GM18508 (cell line): ENCODE data around the gene BCL11B.

Source experiments
- ATAC-seq: cut with Tn5 transposase; IDR thresholded peaks from one replicate; pipeline ENCODE4 v1.9.1; 2021; ENCODE audit warnings: moderate number of reproducible peaks; ENCODE audit not compliant: insufficient read depth, unreplicated experiment

The BCL11B gene

DNA sequence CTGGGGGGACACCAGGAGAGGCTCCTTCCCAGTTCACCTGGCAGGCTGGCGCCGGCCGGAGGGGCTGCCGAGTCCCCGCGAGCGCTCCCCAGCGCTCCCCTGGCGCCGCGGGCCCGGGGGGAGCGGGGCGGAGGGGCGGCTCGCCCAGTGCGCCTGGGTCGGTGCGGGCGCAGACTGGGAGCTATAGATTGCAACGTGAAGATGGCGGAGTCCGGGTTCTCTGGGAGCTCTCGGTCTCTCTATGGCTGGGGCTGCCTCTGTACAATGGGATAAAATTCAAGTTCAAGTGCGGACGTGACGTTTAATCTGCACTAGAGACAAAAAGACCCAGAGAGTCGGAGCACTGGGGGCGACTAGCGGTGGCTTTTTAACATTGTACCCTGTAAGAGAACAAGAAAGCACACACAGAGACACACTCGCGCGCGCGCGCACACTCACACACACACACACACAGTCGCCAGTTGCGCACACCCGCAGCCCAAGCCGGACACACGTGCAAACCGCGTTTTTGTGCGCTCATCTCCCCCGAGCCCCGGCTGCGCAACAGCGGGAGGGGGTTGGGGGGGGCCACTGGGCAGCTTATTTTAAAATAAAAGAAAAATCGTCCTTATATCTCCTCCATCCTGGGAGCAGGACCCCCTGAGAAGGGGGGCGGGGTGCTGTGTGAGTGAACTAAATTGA, at the start of gene BCL11B:
BCL11B (minus strand) TSS at position 247 of the 681 bp plus-strand sequence. CDS start 979 bp downstream, outside the sequence.
- ATAC-seq, result no peak

DNA sequence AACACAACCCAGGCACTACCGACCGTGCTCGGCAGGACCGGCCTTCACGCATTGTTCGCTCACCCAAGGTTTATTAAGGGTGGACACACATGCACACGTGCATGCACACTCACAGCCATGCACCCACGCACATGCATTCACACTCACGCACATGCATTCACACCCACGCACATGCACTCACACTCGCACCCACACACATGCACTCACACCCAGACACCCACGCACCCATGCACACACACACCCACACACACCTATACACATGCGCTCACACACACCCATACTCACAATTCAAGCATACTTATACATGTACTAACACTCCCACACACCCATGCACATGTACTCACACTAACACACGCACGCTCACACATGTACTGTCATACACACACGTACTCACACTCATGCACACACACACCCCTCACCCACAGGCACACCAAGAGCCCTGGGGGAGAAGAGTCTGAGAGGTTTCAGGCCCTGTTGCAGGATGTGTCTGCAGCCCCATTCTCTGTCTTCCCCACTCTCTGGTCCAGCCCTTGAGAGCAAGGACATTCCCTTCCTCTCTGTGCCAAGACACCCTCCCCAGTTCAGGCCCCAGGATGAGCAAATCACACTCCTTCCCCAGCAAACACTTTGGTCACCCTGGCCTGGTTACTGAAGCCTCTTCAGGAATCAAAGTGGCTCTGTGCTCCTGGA, 49.4 kb upstream of the BCL11B start:
- ATAC-seq, result no peak

DNA sequence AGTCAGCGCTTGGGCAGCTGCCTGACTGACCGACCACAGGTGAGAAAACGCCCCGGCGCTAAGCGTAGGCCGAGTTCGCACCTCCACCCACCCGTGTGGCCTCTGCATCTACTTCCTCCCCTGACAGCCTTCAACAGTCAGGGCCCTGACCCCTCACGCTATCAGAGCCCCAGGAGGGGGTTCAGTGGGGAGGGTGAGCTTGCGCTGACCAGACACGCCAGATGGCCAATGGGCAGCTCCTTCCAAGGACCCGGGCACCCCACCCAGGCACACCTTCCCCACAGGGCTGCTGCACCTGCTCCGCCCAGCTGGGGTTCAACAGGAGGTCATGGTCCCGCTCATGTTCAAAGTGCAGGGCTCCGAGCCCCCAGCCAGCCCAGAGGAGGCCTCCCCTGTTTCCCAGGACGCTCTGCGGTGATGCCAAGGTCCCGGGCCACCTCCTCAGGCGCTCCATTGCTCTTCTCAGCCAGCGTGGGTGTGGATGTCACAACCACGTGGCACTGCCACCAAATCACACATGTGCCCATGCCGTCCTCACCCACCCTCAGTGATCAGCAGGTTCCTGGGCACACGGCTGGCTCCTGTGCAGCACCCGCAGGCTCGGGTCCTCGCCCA, 48.7 kb upstream of the BCL11B start:
- no peak for ATAC-seq

DNA sequence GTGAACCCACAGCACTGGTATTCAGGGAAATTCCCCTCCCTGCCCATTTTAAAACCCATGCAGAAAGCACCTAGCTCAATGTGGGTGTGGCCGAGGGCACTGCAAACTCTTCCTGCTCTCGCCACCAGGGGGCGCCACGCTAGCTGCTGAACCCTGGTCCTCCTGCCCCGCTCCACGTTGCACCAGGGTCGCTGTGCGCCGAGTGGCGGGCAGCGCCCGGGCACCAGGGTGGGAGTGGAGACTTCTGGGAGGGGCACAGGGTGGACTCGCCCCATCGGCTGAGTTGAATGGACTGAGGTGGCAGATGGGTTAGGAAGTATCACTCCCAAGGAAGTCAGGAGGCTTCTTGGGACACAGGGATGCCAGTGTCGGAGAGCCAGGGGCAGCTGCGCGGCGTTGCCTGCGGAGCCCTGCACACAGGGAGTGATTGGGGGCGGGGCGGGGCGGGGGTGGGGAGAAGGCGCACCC, 48.1 kb upstream of the BCL11B start:
- ATAC-seq, result peak; percentile 79

DNA sequence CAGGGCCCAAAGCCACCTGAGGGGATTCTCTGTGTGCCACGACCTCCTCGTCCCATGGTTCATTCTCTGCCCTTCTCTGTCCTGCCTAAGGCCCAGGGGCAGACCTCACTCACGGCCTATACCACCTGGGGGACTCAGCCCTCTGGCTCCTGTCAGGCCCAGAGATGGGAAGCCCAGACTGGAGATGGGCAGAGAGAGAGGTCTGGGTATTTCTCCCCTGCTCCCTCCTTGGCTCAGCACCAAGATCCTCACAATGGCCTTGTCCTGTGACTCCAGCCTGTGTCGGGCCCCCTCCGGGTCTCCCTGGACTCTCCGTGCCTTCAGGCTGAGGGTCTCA, 46.9 kb upstream of the BCL11B start:
- ATAC-seq, result no peak

DNA sequence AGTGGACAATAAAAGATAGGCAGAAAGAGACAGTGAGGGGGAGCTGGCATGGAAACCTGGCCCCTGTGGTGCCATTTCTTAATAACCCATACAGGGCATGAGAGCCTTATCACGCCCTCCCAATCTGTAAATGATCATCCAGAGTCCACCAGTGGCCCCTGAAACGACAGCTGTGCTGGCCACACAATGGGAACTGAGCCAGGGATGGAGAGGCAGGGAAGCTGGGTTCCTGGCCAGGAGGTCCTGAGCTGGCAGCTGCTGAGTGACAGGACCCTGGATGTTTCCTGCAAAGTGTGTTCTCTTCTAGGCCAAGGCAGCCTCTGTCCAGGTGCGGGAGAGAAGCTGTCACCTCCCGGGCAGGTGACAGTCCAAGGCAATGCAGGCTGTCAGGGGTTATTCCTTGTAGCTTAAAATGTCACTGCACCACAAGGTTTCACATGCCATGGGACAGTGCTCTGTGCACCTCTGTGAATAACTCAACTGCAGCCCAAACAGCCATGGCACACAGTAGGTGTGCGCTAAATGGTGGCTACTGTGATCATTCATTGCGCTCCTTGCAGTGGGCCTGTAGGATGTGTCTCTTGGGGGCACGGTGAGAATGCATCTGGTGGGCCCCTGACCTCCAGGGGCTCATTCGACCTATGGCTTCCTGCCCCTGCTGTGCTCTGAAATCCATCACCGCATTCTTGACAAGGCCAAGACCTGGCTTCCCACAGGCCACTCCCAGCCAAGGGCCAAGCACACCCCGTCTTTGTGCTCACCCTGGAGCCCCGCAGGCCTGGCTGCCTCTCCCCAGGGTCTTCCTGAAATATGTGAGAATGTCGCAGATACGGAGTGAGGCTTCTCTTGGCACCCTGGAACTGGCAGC, 46.3 kb upstream of the BCL11B start:
- no peak for ATAC-seq

DNA sequence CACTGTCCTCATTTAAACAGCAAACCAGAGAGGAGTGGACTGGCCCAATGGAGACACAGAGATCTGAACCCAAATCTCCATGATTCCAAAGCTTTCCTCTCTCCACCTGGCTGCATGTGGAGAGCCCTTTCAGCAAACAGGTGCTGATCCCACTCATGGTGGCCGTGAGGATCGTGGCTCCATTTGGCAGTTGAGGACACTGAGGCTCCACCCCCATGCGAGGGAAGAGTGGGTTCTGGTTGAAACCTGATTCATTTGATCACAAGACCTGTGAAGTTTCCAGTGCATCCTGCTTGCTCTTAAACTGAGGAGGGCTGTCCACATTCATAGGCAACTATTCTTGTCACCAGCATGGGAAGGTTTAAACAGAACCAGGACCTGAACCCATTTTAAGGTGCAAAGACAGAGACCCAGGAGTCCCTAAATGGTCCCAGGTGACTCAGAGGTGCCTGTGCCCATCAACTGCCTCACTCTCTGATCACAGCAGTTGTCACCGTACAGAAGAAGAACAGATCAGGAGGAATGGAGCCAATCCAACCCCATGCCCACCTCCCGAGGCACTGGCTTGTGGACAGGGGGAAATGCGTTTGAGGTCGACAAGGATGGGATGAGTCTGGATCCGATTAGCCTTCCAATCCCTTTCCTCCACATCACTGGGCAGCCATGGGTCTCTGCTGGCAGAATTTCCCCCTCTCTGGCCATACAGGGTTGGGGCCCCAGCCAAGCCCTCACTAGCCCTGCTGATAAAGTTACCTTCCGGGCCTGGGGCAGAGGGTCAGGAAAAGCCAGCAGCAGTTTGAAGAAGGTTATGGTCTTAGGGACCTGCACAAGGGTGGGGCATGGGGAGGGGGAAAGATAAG, 45.5 kb upstream of the BCL11B start:
- ATAC-seq, result no peak

DNA sequence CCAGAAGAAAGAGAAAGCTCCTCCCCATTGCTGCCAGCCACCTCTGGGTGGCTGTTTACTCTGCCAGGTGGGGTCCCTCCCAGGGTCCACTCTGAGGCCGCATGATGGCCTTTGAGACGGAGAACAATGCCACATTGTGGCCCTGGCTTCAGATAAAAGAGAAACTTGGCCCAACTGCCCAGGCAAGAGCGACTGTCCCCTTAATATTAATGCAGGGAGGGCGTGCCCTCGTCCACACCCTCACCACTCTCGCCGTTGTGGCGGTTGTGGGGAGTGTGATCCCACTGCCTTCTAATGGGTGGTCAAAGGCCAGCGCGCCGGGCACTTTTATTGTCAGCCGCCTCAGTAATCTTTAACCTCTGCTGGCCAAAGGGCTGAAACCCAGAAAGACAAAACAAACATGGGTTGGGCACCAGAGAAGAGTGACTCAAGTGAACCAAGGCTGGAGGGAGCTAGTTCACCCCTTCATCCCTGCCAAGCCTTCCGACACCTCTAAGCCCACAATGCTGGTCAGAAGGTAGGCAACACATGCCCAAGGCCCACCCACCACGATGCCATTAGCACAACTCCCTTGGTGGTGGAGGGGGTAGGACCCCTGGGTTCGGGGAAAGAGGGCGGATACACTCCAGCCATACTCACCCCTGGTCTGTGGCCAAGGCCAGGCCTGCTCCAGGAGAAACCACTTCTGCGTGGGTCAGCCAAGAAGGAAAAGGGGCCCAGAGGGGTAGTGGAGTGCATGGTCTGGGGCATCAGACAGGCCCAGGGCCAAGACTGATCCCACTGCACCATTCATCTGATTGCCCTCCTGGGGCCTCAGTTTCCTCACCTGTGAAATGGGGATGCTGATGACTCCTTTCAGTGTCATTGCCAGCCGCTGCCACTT, 44.5 kb upstream of the BCL11B start:
- no peak for ATAC-seq

DNA sequence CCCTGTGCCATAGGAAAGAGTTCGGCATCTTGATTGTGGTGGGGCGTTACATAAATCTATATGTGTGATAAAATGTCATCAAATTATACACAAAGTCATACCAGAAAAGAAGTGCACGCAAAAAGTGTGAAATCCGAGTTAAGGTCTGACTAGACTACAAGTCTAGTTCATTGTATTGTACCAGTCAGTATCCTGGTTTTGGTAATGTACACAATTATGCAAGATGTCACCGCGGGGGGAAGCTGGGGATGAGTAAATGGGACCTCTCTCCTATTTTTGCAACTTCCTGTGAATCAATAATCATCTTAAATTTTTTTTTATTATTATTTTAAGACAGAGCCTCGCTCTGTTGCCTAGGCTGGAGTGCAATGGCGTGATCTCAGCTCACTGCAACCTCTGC, 43.2 kb upstream of the BCL11B start:
- ATAC-seq, result no peak

DNA sequence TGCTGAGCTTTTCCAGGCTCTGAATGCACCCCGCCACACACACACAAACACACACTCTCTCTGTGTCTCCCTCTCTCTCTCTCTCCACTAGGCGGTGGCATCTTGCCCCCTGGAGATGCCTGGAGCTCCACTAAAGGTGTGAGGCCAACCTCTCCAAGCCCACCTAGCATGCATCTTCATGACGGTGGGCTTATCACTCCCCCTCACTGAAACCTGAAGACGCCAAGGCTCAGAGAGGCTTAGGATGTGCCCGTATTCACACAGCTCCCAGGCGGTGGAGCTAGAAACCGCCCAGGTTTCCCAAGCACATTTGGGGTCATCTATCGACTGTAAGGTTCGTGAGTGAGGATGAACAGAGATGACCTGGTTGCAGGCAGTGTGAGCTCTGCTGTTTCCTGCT, 42.6 kb upstream of the BCL11B start:
- no peak for ATAC-seq

DNA sequence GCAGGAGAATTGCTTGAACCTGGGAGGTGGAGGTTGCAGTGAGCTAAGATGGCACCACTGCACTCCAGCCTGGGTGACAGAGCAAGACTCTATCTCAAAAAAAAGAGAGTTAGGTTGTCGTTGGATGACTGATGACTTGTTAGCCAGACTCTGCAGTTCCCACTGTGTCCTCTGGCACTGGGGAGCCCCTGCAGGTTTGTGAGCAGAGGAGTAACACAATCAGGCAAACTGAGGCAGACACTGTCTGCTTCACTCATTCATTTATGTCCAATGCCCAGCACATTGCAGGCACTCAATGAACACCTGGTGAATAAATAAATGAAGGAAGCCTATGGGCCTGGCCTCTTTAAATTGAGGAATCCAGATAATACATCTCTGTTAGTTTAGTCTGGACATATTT, 41.2 kb upstream of the BCL11B start:
- no peak for ATAC-seq

DNA sequence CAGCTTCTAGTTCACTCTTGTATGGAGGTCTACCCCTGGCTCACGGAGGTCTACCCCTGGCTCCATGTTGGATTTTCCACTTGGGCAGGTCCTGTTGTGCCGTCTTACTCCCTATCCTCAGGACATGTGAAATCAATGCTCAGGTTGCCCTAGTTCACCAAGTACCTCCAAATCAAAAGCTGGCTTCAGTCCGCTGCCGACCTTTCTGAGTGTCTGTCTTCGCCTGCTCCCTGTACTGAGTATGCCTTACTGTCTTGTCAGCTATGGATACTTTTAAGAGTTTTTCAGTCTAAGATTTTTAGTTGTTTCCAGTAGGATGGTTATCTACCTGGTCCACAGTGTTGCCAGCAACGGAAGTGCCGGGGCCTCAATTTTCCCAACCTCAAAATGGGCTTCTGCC, 40.1 kb upstream of the BCL11B start:
- ATAC-seq, result no peak

DNA sequence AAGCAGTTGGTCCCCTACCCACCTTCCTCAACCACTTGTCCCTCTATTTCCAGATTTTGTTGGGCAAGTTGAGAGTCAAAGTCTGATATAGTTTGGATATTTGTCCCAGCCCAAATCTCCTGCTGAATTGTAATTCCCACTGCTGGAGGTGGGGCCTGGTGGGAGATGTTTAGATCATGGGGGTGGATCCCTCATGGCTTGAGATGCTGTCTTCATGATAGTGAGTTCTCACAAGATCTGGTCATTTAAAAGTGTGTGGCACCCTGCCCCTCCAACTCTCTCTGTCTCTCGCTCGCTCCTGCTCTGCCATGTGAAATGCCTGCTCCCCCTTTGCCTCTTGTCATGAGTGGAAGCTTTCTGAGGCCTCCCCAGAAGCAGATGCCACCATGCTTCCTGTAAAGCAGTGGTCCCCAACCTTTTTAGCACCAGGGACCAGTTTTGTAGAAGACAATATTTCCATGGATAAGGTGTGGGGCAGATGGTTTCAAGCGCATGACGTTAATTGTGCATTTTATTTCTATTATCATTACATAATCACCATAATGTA, 37.3 kb upstream of the BCL11B start:
- ATAC-seq, result no peak

DNA sequence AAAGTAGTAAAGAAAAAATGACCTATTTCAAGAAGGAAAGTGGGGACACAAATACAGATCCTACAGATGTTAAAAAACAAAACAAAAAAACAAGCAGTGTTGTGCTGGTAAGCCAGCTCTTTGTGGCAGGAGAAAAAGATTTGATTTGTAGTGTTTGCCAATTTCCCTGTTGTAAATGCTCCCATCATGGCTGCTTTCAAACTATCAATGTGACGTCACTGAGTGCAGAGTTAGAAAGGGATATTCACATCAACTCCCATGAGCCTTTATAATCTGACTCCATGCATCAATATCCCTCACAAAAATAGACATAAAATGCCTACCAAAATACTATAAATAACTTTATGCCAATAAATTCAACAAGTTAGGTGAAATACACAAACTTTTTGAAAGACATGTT, 32.2 kb upstream of the BCL11B start:
- ATAC-seq, result no peak

DNA sequence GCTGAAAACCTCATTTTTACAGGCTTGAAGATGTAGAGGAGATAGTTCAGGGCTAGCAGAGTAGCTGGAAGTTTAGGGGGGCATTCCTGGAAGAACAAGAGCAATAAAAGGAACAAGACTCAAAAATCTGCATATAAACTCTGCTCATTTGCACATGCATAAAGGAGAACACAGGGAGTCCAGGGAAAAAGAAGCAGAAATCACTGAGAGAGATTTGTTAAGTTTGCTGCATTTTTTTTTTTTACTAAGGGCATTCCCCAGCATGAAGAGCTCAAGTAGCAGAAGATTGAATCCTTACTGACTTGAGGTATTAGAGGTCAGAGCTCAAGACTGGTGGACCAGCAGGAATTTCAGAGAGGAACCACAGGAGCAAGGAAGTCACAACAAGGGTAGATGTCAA, 28.2 kb upstream of the BCL11B start:
- no peak for ATAC-seq

DNA sequence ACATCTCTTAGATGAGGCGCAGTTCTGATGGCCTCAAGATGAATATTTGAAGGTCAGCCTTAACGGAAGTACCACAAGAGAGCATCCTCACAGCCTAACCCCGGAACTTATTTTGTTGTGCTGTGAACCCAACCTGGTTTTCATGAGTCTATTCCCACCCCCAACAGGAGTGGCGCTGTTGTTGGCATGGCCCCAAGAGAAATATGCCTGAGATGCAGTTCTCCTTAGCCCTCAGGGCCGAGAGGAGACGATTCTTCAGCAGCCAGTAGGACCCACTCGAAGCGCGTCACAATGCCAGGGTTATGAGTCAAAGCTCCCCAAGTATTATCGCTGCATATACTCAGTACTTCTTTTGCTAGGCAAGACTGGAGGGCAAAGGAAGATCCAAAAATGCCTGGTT, 24.5 kb upstream of the BCL11B start:
- ATAC-seq, result no peak

DNA sequence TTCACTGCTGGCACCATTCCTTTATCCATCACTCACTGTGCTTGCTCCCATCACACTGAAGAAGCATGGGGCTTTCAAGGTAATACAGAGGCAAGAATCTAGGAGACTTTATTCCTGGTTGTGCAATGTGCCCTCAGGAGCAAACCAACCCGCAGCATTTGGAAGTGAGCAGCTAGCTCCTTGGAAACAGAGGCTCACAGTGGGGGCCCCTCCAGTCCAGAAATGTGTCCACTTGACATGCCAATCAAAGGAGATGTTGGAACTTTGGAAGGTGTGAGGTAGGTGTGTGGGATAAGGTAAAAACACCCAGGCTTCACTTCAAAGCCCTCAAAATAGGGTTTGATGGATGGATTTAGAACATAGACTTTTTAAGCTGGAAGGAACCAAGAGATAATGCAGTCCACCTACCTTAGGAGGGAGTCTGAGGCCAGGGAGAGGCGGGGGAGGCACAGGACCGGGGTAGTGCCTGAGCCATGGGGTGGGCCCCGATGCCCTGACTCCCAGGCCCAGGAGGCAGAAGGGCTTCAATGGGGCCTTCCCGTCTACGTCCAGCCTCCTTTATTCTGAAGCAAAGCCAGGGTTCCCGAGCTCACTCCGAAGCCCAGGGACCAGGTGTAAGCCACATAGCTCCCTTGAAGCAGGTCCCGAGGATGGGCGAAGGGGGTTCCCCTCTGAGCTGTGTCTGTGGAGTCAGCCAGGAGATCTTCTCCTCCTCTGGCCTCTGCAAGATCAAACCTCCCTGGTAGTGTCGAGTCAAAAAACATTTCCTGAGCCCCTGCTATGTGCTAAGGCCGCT, 17.6 kb upstream of the BCL11B start:
- no peak for ATAC-seq

DNA sequence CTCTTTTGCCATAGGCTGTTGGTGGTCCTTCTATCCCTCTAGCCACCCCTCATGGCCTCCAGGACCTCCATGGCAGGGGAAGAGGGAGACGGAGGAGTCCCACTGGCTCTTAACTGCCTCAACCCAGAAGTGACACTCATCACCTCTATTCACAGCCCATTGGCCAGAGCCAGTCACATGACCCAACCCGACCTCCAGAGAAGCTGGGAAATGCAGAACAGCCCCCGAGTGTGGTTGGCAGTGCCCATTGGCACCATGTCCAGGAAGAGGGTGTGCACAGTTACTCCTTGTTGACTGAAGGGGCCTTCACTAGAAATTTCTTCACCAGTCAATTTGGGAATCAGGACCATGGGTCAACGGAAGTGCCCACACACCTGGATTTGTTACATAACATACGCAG, 17.0 kb upstream of the BCL11B start:
- ATAC-seq, result no peak
